ENCODE results near the gene NFKBIL1. TPM values are rescaled to one million over a fixed set of nuclear protein-coding genes. Genes with fewer than 3 reads are reported as not detected.

Gene NFKBIL1
- total RNA-seq, 2 experiments from 2014 or later: 21.8 to 23.2 TPM

DNA sequence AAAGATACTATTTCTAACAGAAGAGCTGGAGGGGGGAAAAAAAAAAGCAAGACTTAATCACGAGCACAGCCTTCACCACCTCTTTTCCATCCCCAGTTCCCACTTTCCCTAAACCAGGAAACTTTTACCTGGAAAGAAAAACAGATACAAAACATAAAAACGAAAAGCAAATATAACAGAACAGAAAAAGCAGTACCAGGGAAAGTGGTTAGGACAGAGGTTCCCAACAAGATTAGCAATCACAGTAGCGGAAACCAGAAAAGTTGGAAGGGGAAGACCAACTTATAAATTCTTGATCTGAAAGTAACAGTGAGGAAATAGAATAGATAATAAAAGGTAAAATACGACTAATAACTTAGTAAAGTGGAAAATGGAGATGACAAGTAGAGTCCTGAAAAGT lies 6.8 kb upstream of the NFKBIL1 start:
- Histone ChIP-seq H3K79me2 (ENCODE audit: insufficient read depth, low read depth, low read length) (peaks cover 74% of the 10 kb centered on the region), H3K4me1 (ENCODE audit: insufficient read depth, low read length, poor library complexity, severe bottlenecking) (peaks cover 50% of the 10 kb centered on the region), H3K27ac (ENCODE audit: low read depth, low read length, poor library complexity, severe bottlenecking) (peak overlapping the region; percentile 83), H3K4me3 (ENCODE audit: low read depth, low read length, poor library complexity, severe bottlenecking) (peak overlapping the region; percentile 77), H3K4me2 (ENCODE audit: low read length) (peak overlapping the region; percentile 100), H3K9me2 (ENCODE audit: insufficient read depth, low read length) (no peaks in the 10 kb centered on the region), H4K20me1 (ENCODE audit: insufficient read depth, low read length) (peaks cover 41% of the 10 kb centered on the region), H3K36me3 (ENCODE audit: insufficient read depth, low read length) (peaks cover 57% of the 10 kb centered on the region), H2AFZ (ENCODE audit: low read length) (no peak overlapping the region), H3K9me3 (ENCODE audit: low read length) (no peaks in the 10 kb centered on the region)
- POLR2A ChIA-PET: interaction anchor here (0.8 to 3.1 kb wide), 10 partner anchors 13 to 144 kb away, joined by 3 to 20 read pairs (median 4); partner anchors contain the start of genes BAG6, GPANK1 and TNF
- no TSS peak for BruUV-seq (replicated peaks)
- intact Hi-C loops (cut with micrococcal nuclease; ENCODE audit: unreplicated experiment): loop anchor here (5.0 to 10.0 kb wide), 2 partner anchors 138 to 254 kb away; partner anchors contain the start of genes MICA and VARS1
- CTCF ChIA-PET (ENCODE audit: unreplicated experiment): interaction anchor here (1.2 kb wide), 1 partner anchor 11 kb away, joined by 4 read pairs; no protein-coding TSS in a partner anchor
- TF ChIP-seq EZH2phosphoT487 (IDR thresholded peaks at IDR 0.05; ENCODE audit: borderline replicate concordance, low read depth, low read length): no peak
- no peak for DNase-seq (ENCODE audit: low spot score)

DNA sequence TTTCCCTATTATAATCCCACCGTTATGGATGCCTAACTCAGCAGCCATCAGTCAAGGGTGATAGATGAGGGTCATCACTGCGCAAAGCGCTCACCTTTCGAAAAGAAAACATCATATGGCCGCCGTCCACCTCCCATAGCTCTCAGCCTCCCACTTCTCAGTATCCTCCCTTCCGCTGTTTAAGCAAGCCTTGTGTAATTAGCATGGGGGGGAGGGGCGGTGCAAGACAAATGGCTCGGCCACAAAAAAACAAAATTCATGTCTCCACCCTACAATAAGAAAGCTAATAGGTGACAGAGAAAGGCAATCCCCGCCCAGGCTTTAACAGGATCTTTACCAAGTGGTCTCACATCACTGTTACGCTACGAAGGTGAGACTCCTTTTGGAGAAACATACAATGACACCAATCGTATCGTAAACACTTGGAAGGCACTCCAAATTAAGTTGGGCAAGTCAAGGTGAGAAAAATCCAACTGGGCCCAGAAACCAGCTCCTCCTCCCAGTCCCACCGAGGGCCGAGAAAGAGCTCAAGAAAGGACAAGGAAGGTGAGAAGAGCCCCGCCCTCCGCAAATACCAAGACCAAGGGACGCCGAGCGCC lies 6.2 kb upstream of the NFKBIL1 start:
- peaks cover 35% of the 10 kb centered on the region for H4K20me1 ChIP-seq (ENCODE audit: insufficient read depth, low read length)
- TSS peak; percentile 82 for BruUV-seq (replicated peaks)
- H3K27ac ChIP-seq (ENCODE audit: low read depth, low read length, poor library complexity, severe bottlenecking): peak overlapping the region; percentile 83
- CTCF ChIA-PET (ENCODE audit: unreplicated experiment): interaction anchor here (1.2 kb wide), 1 partner anchor 10 kb away, joined by 4 read pairs; no protein-coding TSS in a partner anchor
- DNase-seq (ENCODE audit: low spot score): peak; percentile 83
- H3K4me2 ChIP-seq (ENCODE audit: low read length): peak overlapping the region; percentile 100
- H3K79me2 ChIP-seq (ENCODE audit: insufficient read depth, low read depth, low read length): peaks cover 69% of the 10 kb centered on the region
- peak overlapping the region; percentile 77 for H3K4me3 ChIP-seq (ENCODE audit: low read depth, low read length, poor library complexity, severe bottlenecking)
- POLR2A ChIA-PET: interaction anchor here (0.6 to 3.1 kb wide), 20 partner anchors 10 to 195 kb away, joined by 3 to 20 read pairs (median 4); partner anchors contain the start of genes AIF1, BAG6, CLIC1 and GPANK1
- H3K9me3 ChIP-seq (ENCODE audit: low read length): no peaks in the 10 kb centered on the region
- H2AFZ ChIP-seq (ENCODE audit: low read length): no peak overlapping the region
- H3K9me2 ChIP-seq (ENCODE audit: insufficient read depth, low read length): no peaks in the 10 kb centered on the region
- H3K36me3 ChIP-seq (ENCODE audit: insufficient read depth, low read length): peaks cover 52% of the 10 kb centered on the region
- intact Hi-C loops (cut with micrococcal nuclease; ENCODE audit: unreplicated experiment): loop anchor here (5.0 to 10.0 kb wide), 2 partner anchors 139 to 254 kb away; partner anchors contain the start of genes MICA and VARS1
- H3K4me1 ChIP-seq (ENCODE audit: insufficient read depth, low read length, poor library complexity, severe bottlenecking): peaks cover 55% of the 10 kb centered on the region
- TF ChIP-seq, protein P1, sequence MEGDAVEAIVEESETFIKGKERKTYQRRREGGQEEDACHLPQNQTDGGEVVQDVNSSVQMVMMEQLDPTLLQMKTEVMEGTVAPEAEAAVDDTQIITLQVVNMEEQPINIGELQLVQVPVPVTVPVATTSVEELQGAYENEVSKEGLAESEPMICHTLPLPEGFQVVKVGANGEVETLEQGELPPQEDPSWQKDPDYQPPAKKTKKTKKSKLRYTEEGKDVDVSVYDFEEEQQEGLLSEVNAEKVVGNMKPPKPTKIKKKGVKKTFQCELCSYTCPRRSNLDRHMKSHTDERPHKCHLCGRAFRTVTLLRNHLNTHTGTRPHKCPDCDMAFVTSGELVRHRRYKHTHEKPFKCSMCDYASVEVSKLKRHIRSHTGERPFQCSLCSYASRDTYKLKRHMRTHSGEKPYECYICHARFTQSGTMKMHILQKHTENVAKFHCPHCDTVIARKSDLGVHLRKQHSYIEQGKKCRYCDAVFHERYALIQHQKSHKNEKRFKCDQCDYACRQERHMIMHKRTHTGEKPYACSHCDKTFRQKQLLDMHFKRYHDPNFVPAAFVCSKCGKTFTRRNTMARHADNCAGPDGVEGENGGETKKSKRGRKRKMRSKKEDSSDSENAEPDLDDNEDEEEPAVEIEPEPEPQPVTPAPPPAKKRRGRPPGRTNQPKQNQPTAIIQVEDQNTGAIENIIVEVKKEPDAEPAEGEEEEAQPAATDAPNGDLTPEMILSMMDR (conservative IDR thresholded peaks at IDR 0.05; ENCODE audit: low read length): no peak
- no peak for TF ChIP-seq EZH2phosphoT487 (IDR thresholded peaks at IDR 0.05; ENCODE audit: borderline replicate concordance, low read depth, low read length)

DNA sequence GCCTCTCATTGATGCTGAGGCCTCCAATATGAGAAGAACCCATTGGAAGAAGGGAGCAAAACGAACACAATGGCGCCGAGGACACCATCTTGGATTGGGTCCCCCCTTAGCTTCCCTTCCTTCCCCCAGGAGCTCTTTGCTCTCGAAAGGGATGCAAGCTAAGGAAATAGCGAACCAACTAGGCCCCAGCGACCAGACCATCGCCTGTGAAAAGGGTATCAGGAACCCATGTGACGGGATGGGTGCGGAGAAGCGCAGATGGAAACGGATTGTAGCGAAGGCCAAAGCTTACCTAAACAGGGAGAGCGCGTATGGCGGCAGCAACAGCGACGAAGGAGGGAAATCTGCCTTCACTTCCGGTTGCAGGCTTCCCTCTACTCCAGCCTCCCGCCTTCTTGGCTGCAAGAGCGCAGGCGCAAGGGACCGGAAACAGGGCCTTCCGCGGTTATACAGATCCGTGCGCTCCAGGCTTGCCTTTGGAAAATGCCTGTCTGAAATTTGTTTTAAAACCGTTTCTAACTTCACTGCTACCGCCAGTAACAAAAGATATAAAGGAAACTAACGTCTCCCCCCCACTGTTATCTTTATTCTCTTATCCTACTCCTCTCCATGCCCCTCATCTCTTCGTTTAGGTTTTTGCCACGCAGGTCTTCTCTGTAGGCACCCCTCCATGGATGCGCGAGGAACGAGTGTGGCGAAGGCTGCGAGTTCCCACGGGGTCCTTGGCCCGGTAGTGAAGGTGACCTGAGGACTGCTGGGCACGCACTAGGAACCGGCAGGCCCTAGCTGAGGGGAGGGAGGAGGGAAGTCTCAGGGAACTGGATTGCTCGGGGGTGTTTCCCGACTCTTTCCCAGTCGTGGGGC lies 5.5 kb upstream of the NFKBIL1 start, which contains the start of gene DDX39B:
DDX39B (minus strand) TSS at position 346 of the 864 bp plus-strand sequence. CDS start 1,471 bp downstream, outside the sequence.
- Histone ChIP-seq H2AFZ (ENCODE audit: low read length) (peak within 1 kb of the TSS; percentile 3; the same call in 1 of the 2 replicates), H3K36me3 (ENCODE audit: insufficient read depth, low read length) (peaks cover 44% of the 10 kb centered on the region), H3K9me2 (ENCODE audit: insufficient read depth, low read length) (no peaks in the 10 kb centered on the region), H3K9me3 (ENCODE audit: low read length) (no peaks in the 10 kb centered on the region), H3K4me1 (ENCODE audit: insufficient read depth, low read length, poor library complexity, severe bottlenecking) (peaks cover 58% of the 10 kb centered on the region), H4K20me1 (ENCODE audit: insufficient read depth, low read length) (peaks cover 30% of the 10 kb centered on the region), H3K79me2 (ENCODE audit: insufficient read depth, low read depth, low read length) (peaks cover 62% of the 10 kb centered on the region), H3K4me3 (ENCODE audit: low read depth, low read length, poor library complexity, severe bottlenecking) (peak within 1 kb of the TSS; percentile 77), H3K27ac (ENCODE audit: low read depth, low read length, poor library complexity, severe bottlenecking) (peak within 1 kb of the TSS; percentile 83), H3K4me2 (ENCODE audit: low read length) (peak within 1 kb of the TSS; percentile 100)
- TF ChIP-seq, protein P1 (conservative IDR thresholded peaks at IDR 0.05; ENCODE audit: low read length): no peak
- TF ChIP-seq EZH2phosphoT487 (IDR thresholded peaks at IDR 0.05; ENCODE audit: borderline replicate concordance, low read depth, low read length): no peak
- ChIA-PET CTCF (ENCODE audit: unreplicated experiment) (interaction anchor here (1.2 kb wide), 1 partner anchor 9 kb away, joined by 4 read pairs; no protein-coding TSS in a partner anchor), POLR2A (interaction anchor here (0.6 to 3.1 kb wide), 20 partner anchors 10 to 1726 kb away, joined by 3 to 20 read pairs (median 5); partner anchors contain the start of genes AIF1, BAG6, CLIC1 and GPANK1)
- peak; percentile 98 for DNase-seq (ENCODE audit: low spot score)
- BruUV-seq (replicated peaks): no TSS peak
- intact Hi-C loops (cut with micrococcal nuclease; ENCODE audit: unreplicated experiment): loop anchor here (1.0 to 10.0 kb wide), 5 partner anchors 48 to 321 kb away; partner anchors contain the start of genes BAG6, MICA and VARS1

Data from OCI-LY7 (cell line).